ENCODE data around the gene CREBRF. TPM values are rescaled to one million over a fixed set of nuclear protein-coding genes. Genes with fewer than 3 reads are reported as not detected.
"Not testable (repeated sequence)": the region's sequence is repeated elsewhere in the genome, so short reads cannot be mapped to it uniquely, and the experiment has no call there.

CREBRF gene
- total and polyA plus RNA-seq, 9 of the 15 experiments (the other 6 are each of a cell fraction or from before 2014, with no cell fraction given), result 1.1 to 4.9 (median 2.9) TPM

- TF ChIP-seq ZBTB40 (IDR thresholded peaks at IDR 0.05), result no peak
- no peak for TF ChIP-seq ZBTB40 (CRISPR knock-in tag; IDR thresholded peaks at IDR 0.05)
- TF ChIP-seq ZBTB7A (IDR thresholded peaks at IDR 0.05; ENCODE audit: borderline replicate concordance, control insufficient read depth, low read depth, low read length), result no peak
- TF ChIP-seq E2F5 (CRISPR knock-in tag; IDR thresholded peaks at IDR 0.05), result no peak
- 0 out of 2 replicates have a peak, but pooled peaks have one; percentile 31 for TF ChIP-seq CEBPB (tag; IDR thresholded peaks at IDR 0.05)
Observed at GRCh38 chr5:173123416-173123815, 67.3 kb downstream of the CREBRF start (continued).

- WGBS (ENCODE audit: insufficient coverage, low coverage, missing lambda C conversion rate), result 100% methylated on average over 2 of the region's 6 CpGs
- in situ Hi-C loops (cut with MboI); BruUV-seq (replicated peaks); intact Hi-C loops (cut with micrococcal nuclease); POLR2A ChIA-PET; H3K4me1 ChIP-seq (replicated peaks in 1 of 2; ENCODE audit: control insufficient read depth in 2 of 2, insufficient read depth in 2 of 2, low read length in 2 of 2); H3K27ac ChIP-seq (ENCODE audit: extremely low read depth, low read depth, low read length); H3K79me2 ChIP-seq (ENCODE audit: control insufficient read depth, insufficient read depth, low read length); FAIRE-seq; CTCF ChIA-PET (ENCODE audit: low intra/inter-chr PET ratio); H3K9ac ChIP-seq (ENCODE audit: insufficient read depth in 1 of 2, low read depth in 2 of 2, low read length in 2 of 2); DNase-seq (ENCODE audit: extremely low read depth in 1 of 4, low spot score in 3 of 4); H2AFZ ChIP-seq (ENCODE audit: low read depth, low read length); H3K27me3 ChIP-seq (ENCODE audit: control insufficient read depth in 2 of 2, insufficient read depth in 2 of 2, low read length in 2 of 2); H3K9me3 ChIP-seq (replicated peaks; ENCODE audit: control insufficient read depth, insufficient read depth, low read depth, low read length); H4K20me1 ChIP-seq (replicated peaks; ENCODE audit: control insufficient read depth, insufficient read depth, low read length); H3K4me2 ChIP-seq (ENCODE audit: insufficient read depth, low read length); H3K4me3 ChIP-seq; H3K9me1 ChIP-seq (ENCODE audit: control insufficient read depth, insufficient read depth, low read length); ATAC-seq; H3K36me3 ChIP-seq (ENCODE audit: control insufficient read depth, insufficient read depth, low read length): not testable (repeated sequence)
Observed at GRCh38 chr5:173132166-173132565, 76.0 kb downstream of the CREBRF start.
